GM12874 (cell line): ENCODE data around the gene HTRA3.

Source experiments
- TF ChIP-seq, protein P1 (sequence below): IDR thresholded peaks from 2 replicates; pipeline ENCODE4 v1.5.1; 2011; ENCODE audit warnings: low read depth, mild to moderate bottlenecking, control low read depth, low read length, moderate library complexity; ENCODE audit not compliant: insufficient read depth

Gene HTRA3

DNA sequence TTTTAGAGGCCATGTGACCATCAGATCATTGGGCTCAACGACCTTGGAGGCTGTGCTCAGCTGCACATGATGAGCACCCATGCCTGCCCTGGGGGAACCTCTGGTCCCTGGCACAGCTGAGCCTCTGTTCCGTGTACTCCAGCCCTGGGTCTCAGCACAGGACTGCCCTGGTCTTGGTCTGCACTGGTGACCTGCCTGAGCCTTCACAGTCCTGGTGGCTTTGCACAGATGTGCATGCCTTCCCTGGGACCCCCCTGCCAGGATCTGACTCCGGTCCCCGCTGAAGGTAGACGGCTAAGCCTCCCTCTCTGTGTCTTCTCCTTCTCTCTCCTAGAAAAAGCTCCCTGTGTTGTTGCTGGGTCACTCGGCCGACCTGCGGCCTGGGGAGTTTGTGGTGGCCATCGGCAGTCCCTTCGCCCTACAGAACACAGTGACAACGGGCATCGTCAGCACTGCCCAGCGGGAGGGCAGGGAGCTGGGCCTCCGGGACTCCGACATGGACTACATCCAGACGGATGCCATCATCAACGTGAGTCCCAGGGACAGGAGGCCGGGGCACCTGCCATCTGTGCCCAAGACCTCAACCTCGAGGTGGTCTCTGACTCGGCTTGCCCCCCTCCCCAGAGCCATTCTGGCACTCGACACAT is 21.6 kb downstream of the HTRA3 start:
- TF ChIP-seq, protein P1, sequence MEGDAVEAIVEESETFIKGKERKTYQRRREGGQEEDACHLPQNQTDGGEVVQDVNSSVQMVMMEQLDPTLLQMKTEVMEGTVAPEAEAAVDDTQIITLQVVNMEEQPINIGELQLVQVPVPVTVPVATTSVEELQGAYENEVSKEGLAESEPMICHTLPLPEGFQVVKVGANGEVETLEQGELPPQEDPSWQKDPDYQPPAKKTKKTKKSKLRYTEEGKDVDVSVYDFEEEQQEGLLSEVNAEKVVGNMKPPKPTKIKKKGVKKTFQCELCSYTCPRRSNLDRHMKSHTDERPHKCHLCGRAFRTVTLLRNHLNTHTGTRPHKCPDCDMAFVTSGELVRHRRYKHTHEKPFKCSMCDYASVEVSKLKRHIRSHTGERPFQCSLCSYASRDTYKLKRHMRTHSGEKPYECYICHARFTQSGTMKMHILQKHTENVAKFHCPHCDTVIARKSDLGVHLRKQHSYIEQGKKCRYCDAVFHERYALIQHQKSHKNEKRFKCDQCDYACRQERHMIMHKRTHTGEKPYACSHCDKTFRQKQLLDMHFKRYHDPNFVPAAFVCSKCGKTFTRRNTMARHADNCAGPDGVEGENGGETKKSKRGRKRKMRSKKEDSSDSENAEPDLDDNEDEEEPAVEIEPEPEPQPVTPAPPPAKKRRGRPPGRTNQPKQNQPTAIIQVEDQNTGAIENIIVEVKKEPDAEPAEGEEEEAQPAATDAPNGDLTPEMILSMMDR: no peak

GRCh38 chr4:8291701-8292477 is 22.3 kb downstream of the HTRA3 start:
- TF ChIP-seq, protein P1: no peak

GRCh38 chr4:8292478-8293107 is 23.0 kb downstream of the HTRA3 start:
- TF ChIP-seq, protein P1: no peak

DNA sequence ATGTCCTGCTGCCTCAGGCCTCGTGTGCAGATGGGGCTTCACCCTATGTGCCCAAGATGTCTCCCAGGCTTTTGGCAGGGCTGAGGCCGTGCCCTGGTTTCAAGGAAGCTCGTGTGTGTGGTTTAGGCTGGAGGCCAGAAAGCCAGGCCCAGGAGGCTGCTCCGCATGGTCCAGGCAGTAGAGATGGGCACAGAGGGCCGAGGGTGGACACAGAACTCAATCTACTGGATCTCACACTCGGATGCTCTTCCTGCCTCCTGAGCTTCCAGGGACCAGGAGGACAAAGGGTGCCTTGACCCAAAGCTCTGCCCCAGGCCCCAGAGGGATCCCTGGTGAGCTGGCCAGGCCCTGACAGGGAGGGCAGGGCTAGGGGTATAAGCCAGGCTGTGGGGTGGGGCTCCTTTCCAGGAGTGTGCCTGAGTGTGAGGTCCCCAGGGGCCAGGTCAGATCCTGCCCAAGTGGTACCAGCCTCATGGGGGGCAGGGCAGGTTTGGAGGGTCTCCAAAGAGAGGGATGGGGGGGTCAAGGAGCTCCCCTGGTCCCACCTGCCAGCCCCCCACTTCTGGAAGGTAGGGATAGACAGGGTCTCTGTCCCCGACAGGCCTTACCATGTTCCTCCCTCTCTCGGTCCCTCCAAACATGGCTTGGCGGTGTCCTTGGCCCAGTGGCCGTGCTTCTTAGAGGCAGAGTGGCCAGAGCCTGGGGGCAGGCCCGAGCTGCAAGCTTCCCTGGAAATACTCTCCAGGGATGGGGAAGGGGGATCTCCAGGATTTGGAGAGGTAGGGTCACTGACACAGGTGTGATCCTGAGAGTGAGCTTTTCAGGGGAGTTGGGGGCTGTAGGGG is 23.8 kb downstream of the HTRA3 start:
- TF ChIP-seq, protein P1: no peak

DNA sequence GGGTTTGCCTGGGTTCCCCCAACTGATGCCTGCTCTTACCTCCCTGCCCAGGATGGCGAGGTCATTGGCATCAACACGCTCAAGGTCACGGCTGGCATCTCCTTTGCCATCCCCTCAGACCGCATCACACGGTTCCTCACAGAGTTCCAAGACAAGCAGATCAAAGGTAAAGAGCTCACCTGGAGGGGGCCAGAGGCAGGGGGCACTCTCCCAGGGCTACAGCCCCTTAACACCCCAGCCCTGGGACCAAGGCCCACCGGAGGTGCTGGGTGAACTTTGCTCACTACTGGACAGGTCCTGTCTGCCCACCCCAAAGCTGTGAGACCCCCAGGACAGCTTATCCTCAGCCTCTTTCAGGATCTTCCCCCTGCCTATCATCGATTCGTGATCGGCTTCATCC is 24.5 kb downstream of the HTRA3 start:
- TF ChIP-seq, protein P1: no peak

DNA sequence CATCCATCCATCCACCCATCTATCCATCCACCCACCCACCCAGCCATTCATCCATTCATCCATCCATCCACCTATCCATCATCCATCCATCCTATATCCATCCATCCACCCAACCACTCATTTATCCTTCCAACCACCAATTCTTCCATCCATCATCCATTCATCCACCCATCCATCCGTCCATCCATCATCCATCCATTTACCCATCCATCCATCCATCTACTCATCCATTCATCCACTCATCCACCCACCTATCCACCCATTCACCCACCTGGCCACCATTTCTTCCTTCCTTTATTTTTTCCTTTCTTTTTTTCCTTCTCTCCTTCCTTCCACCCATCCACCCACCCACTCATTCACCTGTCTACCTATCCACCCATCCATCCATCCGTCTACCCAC is 25.2 kb downstream of the HTRA3 start:
- TF ChIP-seq, protein P1: no peak

- TF ChIP-seq, protein P1: no peak
These were observed 25.9 kb downstream of the HTRA3 start for GRCh38 chr4:8295471-8295870.
